Embryonic facial prominence (tissue), 1 donor: ENCODE data around the gene DNM2.

Experiments
- DNase-seq: peaks from one replicate; pipeline ENCODE4 v3.0.0-alpha.2; 2016; ENCODE audit errors: extremely low spot score

The DNM2 gene

DNA sequence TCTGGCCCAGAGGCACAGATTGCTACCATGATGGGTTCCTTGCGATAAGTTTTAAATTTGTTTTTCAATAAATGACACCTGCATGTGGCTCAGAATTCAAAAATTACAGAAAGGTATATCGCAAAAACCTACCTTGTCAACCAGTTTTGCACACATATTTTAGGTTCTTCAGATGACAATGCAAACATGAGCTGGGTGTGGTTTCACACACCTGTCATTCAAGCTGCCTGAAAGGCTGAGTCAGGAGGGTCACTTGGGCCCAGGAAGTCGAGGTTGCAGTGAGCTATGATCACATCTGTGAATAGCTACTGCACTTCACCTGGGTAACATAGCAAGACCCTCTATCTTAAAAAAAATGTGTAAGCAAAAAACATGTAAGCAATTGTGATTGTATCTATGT lies 56.1 kb downstream of the DNM2 start:
- no peak for DNase-seq

DNA sequence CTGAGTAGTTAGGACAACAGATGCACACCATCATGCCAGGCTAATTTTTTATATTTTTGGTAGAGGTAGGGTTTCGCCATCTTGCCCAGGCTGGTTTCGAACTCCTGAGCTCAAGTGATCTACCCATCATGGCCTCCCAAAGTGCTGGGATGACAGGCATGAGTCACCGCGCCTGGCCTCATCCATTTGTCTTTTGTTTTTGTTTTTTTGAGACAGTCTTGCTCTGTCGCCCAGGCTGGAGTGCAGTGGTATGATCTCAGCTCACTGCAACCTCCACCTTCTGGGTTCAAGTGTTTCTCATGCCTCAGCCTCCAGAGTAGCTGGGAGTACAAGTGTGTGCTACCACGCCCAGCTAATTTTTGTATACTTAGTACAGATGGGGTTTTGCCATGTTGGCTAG lies 57.0 kb downstream of the DNM2 start:
- no peak for DNase-seq

DNA sequence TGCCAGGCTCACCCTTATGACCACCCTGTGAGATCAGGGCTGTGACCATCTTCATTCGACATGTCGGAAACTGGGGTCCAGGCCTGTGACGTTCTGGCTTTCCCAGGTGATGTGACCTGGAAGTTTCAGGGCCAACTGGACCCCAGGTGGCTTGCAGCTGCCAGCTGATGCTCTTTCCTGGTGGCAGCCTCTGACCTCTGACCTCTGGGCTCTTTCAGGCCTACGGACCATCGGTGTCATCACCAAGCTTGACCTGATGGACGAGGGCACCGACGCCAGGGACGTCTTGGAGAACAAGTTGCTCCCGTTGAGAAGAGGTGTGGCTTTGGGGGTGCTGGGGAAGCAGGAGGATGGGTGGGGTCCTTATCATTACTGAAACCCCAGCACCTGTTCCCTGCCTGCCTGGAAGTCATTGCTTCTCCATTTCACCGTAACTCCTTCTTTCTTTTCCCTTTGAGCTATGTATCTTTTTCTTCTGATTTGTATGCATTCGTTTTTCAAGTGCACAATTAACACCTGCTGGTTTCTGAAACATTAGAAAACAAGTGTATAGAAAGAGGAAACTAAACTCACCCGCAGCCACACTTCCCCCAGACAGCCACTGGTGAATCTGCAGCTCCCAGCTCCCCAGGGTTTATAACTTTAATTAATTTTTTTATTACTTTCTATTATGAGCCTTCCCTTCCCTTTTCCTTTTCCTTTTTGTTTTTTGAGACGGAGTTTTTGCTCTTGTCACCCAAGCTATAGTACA lies 59.2 kb downstream of the DNM2 start:
- DNase-seq, result no peak

DNA sequence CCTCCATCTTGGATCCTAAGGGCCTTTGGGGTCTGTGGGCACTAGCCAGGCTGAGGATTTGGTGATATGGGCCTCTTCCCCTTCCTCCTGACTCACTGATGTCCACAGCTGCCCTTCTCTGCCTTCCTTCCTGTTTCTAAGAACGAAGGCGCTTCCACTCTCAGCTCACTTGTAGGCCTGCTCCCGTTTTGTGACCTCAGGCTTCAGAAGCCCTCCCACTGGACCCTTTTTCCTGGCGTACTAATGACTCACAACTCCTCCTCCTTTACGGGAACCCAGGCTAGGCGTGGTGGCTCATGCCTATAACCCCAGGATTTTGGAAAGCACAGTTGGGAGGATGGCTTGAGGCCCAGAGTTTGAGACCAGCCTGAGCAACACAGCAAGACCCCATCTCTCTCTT lies 62.5 kb downstream of the DNM2 start:
- no peak for DNase-seq

DNA sequence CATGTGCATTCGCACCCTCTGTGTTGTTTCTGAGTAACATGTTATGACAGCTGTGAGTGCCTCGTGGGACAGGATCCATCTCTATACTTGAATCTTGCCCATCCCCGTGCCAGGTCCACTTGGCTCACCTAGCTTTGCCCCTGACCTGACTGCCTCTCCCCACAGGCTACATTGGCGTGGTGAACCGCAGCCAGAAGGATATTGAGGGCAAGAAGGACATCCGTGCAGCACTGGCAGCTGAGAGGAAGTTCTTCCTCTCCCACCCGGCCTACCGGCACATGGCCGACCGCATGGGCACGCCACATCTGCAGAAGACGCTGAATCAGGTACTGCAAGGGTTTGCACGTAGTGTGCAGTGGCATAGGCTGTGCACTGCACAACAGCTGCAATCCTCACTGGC lies 64.9 kb downstream of the DNM2 start:
- no peak for DNase-seq

DNA sequence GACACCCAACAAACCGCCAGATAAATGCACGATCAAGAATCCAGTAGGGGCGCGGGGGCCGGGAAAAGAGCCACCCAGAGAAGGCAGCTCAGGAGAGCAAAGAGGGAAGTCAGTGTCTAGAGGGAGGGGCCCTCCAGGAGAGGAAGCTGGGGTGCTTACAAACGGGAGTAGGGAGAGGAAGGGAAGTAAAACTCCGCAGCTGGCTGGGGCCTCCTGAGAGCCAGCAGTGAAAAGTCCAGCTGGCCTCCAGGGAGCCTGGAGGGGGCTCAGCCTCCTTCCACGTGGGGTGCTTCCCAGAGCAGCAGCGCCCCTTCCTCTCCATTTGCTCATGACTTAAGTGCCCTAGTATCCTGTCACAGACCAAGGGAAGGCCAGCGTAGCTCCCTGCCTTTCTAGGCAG lies 66.4 kb downstream of the DNM2 start:
- DNase-seq, result no peak

DNA sequence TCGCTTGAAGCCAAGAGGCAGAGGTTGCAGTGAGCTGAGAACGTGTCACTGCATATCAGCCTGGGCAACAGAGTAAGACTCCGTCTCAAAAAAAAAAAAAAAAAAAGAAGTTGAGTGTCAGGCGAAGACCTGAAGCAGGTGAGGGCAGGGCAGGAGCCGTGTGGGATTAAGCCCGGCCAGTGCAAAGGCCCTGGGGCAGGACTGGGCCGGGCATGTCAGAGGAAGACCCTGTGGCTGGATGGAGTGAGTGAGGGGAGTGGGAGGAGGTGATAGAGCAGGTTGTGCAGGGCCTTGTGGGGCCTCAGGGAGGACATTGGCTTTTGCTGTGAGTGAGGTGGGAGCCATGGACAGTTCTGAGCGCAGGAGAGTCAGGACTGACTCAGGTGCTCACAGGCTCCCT lies 70.3 kb downstream of the DNM2 start:
- no peak for DNase-seq

DNA sequence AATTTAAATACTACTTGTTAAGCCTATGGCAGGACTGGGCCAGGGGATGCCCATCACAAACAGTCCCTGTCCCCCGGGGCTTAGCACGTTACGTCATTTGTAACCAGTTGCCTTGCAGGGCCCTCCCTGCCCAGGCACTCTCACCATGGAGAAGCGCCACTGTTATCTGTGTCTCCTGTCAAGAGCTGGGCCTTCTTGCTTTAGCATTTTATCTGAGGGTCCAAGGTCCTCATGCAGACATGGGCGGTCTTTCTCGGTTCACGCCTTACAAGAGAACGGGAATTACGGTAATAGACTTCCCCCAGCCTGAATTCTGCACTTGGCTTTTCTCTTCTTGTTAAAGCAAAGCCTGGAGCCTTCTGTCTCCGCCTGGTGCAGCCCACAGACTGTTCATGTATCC lies 72.0 kb downstream of the DNM2 start:
- no peak for DNase-seq

DNA sequence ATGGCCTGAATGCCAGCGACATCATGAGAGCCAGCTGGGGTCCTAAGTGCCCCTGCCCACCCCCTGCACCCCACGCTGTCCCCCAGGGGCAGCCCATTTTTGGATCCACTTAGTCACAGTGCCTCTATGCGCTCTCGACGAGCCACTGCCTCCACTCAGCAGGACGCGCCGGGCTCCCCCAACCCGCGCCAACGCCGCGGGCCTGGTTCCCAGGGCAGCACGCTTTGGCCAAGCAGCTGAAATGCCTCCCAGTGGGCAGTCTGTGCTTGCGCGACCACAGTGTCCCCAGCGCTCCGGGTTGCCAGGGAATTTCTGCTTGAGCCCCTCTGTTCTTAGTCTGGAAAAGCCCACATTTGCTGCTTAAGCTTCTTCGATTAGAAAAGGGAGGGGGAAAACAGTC lies 78.8 kb downstream of the DNM2 start:
- DNase-seq, result no peak

DNA sequence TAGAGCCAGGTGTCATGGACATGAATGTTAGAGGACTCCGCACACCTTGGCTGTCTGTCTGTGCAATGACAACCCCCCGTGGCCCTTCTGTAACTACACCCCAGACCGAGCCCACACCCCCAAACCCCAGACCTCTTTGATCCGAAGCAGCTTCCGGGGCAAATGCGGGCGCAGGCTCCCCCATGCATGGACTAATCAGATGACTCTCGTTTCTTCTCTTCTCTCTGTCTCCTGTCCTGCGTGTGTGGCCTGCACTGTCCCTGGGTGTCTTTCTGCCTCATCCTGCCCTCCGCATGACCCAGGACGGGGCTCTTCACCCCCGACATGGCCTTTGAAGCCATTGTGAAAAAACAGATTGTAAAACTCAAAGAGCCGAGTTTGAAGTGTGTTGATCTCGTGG lies 79.2 kb downstream of the DNM2 start:
- DNase-seq, result no peak

DNA sequence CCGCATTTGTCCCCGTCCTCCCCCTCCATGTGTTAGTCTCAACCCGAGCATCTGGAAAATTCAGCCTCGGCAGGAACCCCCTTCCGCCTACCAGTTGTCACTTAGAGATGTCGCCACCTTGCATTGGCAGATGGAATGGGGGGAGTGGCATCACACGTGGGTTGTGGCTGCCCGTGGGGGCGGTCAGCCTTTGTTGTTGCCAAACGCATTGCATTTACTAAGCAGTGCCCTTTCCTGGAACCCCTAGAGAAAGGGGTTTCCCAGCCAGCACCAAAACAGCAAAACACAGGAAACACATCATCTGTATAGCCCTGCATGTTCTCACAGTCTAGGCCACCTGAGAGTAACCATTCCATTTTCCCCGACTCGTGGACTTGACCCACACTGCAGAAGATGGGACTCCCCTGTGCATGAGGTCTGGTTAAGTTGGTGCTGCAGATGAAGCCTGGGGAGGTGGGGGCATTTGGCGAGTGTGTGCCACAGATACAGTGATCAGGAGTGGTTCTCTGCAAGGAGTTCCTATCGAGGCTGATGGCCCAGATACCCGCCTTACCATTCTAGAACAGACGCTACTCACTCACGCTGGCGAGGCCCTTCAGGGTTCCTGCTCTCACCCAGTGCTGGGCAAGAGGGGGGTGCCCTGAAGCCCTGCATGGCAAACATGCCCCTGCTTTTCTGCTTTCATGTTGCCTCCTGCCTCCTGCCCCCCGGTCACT lies 79.8 kb downstream of the DNM2 start:
- DNase-seq, result no peak

DNA sequence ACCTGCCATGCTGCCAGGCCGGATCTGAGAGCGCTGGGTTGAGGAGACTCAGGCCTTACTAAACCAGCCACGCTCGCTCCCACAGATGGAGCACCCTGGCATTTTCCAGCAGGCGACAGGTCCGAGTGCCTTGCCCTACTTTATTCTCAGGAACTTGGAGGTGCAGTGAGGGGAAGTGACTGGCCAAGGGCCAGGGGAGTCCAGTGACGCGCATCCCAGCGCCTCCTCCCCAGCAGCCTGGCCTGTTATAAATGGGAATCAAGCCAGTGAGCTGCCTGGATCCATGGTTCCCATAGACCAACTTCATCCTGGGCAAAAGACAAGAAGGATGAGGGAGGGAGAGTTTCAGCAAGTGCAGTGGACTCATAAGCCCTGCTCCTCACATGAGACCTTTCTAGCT lies 82.6 kb downstream of the DNM2 start:
- DNase-seq, result no peak

DNA sequence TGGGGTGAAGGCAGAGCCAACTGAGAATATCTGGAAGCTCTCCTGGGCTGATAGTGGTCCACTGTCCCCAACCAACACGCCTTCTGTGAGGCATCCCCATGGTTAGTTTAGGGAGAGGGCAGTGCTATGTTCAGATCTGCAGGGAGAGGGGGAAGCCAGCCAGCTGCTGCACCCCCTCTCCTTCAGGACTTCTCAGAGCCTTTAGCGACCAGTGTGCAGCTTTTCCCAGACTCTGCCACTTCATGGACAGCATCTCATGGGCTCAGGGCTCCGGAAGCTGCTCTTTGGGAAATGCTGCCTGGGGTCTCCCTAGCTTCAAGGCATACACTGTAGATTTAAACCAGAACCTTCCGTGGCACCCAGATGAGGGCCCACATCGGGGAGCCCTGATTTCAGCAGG lies 84.6 kb downstream of the DNM2 start:
- DNase-seq, result no peak

DNA sequence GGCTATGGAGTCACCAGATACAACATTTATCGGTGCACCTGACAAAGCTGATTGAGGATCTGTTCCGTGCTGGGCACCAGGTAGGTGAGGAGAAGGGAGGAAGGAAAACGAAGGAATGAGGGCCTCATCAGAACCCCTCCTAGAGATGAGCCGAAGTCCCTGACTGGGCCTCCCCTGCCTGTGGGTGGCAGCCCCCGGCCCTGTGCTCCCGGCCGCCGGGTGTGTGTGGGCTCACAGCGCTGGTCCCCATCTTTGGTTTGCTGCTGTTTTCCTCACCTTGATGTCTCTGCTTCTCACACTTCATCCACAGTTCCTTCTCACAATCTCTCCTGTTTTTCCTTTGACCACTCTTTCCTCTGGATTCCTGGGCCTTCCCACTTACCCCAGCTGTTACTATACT lies 85.4 kb downstream of the DNM2 start:
- no peak for DNase-seq

DNA sequence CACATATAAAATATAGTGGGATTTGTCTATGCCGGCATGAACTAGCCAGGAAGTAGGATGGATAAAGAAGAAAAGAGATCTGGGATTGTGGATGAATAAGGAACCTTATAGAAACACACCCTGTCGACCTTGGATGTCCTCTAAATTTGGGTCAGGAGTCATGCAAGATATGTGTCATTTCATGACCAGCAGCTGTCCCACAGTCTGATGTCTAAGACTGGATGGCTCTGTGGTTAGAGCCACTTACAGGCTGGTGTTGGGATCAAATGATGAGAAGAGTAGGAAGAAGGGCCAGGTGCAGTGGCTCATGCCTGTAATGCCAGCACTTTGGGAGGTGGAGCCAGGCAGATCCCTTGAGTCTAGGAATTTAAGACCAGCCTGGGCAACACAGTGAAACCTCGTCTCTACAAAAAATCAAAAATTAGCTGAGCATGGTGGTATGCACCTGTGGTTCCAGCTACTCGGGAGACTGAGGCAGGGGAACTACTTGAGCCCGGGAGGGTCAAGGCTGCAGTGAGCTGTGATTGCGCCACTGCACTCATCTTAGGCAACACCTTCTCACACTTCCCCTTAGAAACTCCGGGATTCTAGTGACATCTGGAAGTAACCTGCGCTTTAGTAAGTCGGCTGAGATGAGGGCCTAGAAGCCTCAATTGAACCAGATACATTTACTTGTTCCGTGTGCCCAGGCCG lies 87.3 kb downstream of the DNM2 start:
- DNase-seq, result no peak

DNA sequence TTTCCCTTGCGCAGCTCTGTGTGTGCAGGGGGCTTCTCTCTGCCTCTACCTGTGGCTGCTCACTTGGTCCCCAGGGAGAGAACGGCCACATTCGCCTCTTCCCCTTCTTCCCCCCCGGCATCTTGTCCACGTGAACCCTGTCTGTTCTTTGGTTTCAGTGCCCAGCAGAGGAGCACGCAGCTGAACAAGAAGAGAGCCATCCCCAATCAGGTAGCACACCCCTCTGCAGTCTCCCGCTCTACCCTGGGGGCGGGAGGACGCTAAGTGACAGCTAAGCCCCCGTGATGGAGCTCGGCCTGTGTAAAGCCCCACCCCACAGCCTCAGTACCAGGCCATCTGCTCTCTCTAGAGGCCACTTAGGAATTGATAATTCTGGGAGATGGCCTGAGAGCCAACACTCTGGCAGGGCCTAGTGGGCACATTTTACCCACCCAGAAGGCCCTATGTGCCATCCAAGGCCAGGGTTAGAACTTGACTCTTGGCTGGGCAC lies 87.9 kb downstream of the DNM2 start:
- DNase-seq, result no peak

DNA sequence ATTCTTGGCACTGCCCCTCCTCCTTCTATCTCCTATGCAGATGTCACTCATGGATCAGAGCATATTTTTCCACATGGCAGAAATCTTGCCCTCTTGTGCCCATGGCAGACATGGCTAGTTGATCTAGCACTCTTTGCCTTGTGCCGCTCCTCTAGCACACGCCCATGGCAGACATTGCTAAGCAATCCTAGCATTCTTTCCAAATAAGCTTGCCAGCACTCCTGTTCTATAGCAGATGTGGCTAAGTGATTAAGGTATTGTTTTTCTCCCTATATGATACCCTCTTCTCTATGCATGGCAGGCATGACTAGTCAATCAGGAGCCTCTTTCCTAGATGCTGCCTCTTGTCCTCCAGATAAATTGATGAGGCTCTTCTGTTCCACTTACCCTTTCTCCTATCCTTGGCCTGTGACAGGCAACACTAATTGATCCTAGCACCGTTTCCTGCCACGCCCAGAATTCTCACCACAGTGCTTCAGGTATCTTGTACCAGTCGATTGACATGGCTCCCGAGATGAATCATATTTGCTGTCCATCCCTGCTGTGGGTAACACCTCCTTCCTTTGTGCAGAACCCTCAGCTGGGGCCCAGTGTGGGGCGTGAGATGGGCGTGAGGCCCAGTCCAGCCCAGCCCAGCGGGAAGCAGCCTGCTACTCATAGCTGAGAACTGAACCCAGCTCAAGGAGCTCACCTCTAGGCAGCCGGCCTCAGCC lies 91.2 kb downstream of the DNM2 start:
- no peak for DNase-seq

DNA sequence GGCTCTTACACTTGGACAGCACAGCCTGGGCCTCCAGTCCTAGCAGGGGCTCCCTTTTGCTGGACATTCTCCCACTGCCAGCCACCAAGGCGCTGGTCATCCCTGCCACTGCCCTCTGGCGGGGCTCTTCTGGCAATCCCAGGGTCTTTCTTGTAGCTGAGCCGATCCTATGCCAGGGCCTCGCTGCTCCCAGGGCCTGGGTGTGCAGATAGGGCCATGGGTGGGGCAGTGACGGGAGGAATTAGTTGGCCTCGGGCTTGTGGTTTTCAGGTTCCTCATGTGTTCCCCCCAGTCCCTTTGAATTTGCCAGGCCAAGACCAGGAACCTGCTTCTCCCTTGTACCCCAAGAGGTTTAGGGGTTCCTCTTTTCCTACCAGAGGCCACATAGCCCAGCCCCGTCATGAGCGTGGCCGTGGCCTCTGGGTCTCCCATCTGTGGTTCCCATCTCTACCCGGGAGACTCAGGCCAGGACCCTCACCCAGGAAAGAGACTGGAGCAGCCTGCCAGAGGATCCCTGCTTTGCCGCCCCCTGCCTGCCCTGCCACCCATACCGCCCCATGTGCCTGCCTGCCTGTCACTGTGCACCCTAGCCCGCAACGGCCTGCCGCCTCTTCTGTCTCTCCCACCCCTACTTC lies 91.9 kb downstream of the DNM2 start:
- no peak for DNase-seq

DNA sequence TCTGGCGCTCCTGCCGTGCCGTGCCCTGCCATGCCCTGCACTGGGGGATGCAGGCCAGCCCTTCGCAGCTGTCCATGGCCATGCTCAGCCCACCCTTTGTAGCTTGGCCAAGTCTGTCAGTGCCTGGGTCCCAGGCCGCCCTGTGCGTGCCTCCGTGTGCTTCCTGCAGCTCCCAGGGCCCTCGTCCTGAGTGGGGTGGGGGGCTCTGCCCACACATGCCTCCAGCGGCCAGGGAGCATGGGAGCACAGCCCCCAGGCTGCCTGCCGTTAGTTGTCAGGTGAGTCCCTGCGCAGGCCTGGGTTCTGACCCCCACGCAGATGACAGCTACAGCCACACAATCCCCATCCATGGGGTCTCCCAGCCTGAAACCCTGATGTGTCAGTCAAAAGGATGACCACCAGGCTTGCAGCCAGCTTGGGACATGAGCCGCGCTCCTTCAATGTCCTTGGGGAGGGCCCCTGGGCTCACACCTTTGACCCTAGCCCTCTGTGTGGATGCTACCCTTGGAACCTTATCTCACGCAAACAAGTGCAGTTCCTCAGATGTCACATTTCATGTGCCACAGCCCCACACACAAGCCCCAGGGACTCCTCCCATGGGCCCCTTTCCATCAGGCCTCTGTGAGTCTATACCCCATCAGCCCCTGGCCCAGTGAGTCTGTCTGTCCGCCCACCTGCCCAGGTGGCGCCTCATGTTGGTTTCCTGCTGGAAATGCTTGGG lies 93.7 kb downstream of the DNM2 start:
- no peak for DNase-seq

DNA sequence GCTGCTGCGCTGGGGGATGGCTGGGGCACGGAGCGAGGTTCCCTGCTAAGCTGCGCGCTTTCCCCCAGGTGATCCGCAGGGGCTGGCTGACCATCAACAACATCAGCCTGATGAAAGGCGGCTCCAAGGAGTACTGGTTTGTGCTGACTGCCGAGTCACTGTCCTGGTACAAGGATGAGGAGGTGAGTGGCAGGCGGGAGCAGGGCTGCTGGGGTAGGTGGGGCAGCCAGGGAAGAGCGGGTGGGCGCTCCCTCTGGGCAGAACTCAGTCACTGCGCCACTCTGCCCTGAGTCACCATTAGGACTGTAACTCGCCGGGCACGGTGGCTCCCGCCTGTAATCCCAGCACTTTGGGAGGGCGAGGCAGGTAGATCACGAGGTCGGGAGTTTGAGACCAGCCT lies 94.3 kb downstream of the DNM2 start:
- no peak for DNase-seq

DNA sequence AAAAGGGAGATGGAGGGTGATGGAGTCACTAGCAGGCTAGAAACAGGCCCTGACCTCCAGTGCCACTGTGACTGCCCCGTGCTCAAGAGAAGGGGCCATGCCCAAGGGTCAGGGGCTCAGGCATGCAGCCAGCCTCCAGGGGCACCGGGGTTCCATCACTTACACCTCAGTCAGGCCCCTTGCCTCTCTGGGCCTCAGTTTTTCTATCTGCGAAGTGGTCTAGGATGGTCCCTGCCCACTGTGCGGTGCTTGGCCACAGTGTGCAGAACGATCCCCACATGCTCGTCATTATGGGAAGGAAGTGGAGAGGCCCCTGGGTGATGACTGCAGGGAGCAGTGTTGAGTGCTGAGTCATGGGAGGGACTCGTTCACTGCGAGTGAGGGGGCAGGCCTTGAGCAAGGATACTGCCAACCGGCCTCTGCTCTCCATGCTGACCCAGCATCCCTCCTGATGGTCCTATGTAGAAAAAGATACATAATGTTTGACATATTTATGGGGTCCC lies 95.1 kb downstream of the DNM2 start:
- no peak for DNase-seq
